ENCODE measurements around the gene TMEM38B.
"Not testable (repeated sequence)": the region's sequence is repeated elsewhere in the genome, so short reads cannot be mapped to it uniquely, and the experiment has no call there.

Gene TMEM38B

GRCh38 chr9:105681724-105682123 is 12.6 kb upstream of the TMEM38B start:
- DNase-seq (ENCODE audit: low read depth), result peak; percentile 67

- DNase-seq (ENCODE audit: low read depth), result no peak
Measured at GRCh38 chr9:105683688-105684275, 10.6 kb upstream of the TMEM38B start.

GRCh38 chr9:105686936-105687335 is 7.4 kb upstream of the TMEM38B start:
- no peak for DNase-seq (ENCODE audit: low read depth)

- peak; percentile 23 for DNase-seq (ENCODE audit: low read depth)
Measured at GRCh38 chr9:105690742-105691141, 3.6 kb upstream of the TMEM38B start.

GRCh38 chr9:105693435-105694189 is 729 bp upstream of the TMEM38B start:
- DNase-seq (ENCODE audit: low read depth), result peak; percentile 0

DNA sequence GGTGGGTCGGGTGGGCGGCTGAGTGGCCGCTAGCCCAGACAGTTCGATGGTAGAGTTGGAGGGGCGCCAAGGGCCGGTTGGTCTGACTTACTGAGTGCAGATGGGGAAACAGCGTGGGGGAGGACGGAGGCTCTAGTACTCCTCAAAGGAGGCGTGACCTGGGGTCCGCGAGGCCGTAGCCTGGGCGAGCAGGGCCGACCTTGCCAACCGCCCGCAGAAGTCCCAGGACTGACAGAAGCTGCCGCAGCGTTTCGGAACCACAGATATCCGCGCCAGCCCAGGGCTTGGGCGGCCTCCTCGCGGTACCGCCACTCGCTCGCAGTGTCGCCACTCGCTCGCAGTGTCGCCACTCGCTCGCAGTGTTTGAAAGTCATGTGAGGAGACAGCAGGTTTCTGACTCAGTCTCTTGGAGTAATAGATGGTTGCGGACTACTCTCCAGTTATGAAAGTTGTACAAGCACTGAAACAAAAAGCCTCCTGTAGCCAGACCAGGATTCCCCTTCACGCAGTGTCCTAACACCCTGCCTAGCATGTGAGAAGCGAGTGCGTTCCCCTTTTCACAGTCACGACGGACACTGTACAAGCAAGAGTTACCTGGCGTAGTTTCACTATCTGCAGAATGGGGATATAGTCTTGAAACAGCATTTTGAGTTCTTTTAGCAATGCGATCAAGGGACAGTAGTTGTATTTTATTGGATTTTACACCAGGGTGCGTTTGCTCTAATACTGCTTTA is 674 bp downstream of the TMEM38B start:
- DNase-seq (ENCODE audit: low read depth), result peak; percentile 52

GRCh38 chr9:105696219-105696793 is 2.0 kb downstream of the TMEM38B start:
- DNase-seq (ENCODE audit: low read depth), result no peak

- DNase-seq (ENCODE audit: low read depth), result peak; percentile 14
Measured at GRCh38 chr9:105697871-105698270, 3.5 kb downstream of the TMEM38B start.

DNA sequence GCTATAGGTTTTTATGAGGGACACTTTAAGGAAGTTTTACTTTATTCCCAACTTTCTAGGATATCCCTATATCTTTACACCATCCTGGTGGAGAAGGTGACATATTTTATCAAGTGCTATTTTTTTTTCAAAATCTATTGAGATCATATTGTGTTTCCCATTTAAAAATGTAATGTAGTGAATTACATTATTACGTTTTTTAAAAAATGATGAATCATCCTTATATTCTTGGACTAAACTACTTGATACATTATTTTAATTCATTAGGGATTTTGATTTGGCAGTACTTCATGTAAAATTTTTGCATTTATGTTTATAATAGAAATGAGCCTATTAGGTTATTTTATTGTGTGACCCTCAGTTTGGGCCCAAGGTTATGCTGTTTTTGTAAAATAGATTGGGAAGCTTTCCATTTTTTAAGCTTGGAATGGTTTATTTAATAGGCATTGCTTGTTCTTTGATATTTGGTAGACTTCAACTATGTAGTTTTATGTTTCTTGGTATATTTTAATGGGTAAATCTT is 4.1 kb downstream of the TMEM38B start:
- DNase-seq (ENCODE audit: low read depth), result no peak

GRCh38 chr9:105700668-105701067 is 6.3 kb downstream of the TMEM38B start:
- DNase-seq (ENCODE audit: low read depth), result no peak

DNA sequence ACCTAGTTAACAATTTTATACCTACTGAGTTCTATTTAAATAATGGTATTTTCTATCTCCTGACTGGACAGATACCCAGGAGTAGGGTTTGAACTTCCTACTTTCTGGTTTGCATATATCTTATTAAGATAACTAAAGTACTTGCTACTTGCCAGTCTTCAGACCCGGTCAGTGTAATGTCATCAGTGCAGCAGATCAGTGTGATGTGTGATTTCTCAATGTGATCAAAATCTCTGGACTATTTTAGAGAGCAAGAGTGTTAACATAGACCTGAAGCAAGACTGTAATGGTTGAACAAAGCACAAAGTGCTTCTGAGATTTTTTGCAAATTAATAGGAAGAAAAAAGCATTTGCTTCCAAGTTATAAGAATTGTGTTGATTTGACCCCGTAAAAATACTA is 6.8 kb downstream of the TMEM38B start:
- DNase-seq (ENCODE audit: low read depth), result no peak

DNA sequence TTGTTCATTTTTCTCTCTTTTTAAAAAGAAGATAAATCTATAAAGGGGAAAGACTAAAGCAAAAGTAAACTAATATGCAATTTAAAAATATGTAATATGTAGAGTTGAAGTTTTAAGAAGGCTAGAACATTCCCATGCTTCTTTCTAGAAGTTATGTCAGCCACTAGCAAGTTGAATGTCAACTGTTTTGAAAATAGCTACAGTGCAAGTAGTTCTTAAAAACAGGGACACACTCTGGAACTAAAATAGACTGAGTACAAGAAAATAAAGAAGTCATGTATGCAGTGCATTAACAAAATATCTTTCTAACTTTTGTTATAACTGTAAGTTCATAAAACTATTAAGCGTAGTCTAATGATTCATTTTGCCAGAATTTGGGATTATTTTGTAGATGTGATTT is 7.9 kb downstream of the TMEM38B start:
- DNase-seq (ENCODE audit: low read depth), result no peak

- DNase-seq (ENCODE audit: low read depth), result not testable (repeated sequence)
Measured at GRCh38 chr9:105703638-105704037, 9.3 kb downstream of the TMEM38B start.

DNA sequence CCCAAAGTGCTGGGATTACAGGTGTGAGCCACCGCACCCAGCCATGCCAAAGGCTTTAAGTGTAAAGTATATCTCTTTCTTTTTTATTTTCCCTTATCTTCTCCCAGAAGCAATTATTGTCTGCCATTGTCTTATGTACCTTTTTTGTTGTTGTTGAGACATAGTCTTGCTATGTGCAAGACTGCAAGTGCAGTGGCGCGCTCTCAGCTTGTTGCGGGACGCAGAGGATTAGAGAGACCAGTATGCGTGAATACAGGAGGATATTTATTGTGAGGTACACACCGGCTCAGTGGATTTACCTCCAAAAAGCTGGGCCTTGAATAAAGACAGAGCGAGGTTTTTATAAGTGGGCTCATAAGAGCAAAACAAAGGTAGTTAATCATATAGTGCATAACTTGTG is 11.8 kb downstream of the TMEM38B start:
- no peak for DNase-seq (ENCODE audit: low read depth)

DNA sequence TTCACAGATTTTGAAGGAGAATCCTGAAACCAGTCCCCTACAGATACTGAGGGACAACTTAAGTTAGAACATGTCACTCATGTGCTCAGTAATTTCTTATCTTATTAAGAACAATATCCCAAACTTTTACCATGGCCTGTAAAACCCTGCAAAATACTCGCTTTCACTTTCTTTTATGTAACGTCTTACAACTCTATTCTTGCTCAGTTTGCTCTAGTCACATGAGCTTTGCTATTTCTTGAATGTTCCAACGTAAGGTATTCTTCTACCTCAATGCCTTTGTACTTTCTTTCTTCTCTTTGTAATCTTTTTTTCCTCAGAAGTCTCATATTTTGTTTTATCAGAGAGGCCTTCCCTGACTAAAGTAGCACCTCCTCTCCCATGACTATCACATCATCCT is 14.1 kb downstream of the TMEM38B start:
- DNase-seq (ENCODE audit: low read depth), result no peak

GRCh38 chr9:105710638-105711037 is 16.3 kb downstream of the TMEM38B start:
- no peak for DNase-seq (ENCODE audit: low read depth)

GRCh38 chr9:105711867-105712266 is 17.5 kb downstream of the TMEM38B start:
- no peak for DNase-seq (ENCODE audit: low read depth)

DNA sequence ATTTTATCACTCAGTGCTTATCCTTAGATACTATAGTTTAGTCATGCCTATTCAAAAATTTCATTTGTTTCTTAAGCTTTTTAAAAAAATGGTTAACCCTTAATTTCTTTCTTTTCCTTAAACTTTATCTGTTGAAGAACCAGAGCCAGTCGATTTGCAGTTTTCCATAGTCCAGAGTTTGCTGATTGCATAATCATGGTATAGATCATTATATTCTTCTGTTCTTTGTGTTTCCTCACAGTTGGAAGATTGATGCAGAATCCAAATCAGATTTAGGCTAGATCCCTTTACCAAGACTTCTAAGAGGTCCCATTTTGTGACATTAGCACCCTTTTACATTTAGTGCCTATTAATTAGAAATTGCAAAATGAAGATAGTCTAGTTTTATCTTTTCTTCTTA is 18.0 kb downstream of the TMEM38B start:
- no peak for DNase-seq (ENCODE audit: low read depth)

DNA sequence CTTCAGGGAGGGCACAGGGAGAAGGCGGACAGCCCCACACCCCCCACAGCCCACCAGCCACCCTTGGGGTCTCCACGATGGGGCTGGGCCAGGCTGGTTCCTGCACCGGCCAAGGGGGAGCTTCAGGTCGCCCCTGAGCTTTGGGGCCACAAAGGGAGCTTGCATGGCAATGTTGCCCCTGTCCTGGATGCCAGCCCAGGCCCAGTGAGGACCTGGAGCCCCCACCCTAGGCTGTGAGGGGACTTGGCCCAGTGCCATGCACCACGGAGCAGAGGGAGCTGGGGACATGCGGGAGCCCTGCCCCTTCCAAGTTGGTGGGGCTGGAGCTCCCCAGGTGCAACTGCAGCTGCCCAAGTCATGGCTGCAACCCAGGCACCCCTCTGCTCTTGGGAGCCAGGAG is 18.4 kb downstream of the TMEM38B start:
- no peak for DNase-seq (ENCODE audit: low read depth)

GRCh38 chr9:105713260-105714019 is 19.1 kb downstream of the TMEM38B start:
- no peak for DNase-seq (ENCODE audit: low read depth)

- DNase-seq (ENCODE audit: low read depth), result no peak
Measured at GRCh38 chr9:105714020-105714331, 19.6 kb downstream of the TMEM38B start.

GRCh38 chr9:105716146-105716545 is 21.8 kb downstream of the TMEM38B start:
- no peak for DNase-seq (ENCODE audit: low read depth)
